SK-N-SH (cell line): ENCODE measurements around the gene MORN5. TPM values are rescaled to one million over a fixed set of nuclear protein-coding genes. Genes with fewer than 3 reads are reported as not detected.

Experiments used
- CTCF ChIA-PET: fragments of 300-600, 350-600 bp; formaldehyde crosslinking; extraction: SDS; loops from one replicate; lab custom pipeline; 2021; lab: Yijun Ruan, JAX
- POLR2A ChIA-PET: fragments of 350-600 bp; sonication (Branson Sonifier 250); formaldehyde crosslinking; extraction: SDS; loops from one replicate; lab custom pipeline; 2020; ENCODE audit warnings: antibody characterized with exemption, inconsistent platforms; lab: Yijun Ruan, JAX
- DNase-seq: peaks from one replicate; pipeline ENCODE4 v3.0.0; 2012
- H2AFZ ChIP-seq: fragments of 200-600 bp; sonication (generic); 2 replicates; pipeline ENCODE4 v1.8.1; 2016; ENCODE audit warnings: antibody characterized with exemption, mild to moderate bottlenecking, low read depth
- H3F3A ChIP-seq: fragments of 200-600 bp; sonication (generic); replicated peaks from 2 replicates; pipeline ENCODE3; 2016; ENCODE audit warnings: antibody characterized with exemption, mild to moderate bottlenecking; ENCODE audit not compliant: insufficient read depth
- H3K27ac ChIP-seq, 2 experiments: fragments of 200-500 bp in 1 of 2; fragments of 200-600 bp in 1 of 2; sonication (Bioruptor generic) in 1 of 2; sonication (generic), shearing (Covaris generic) in 1 of 2; 2 replicates each; pipeline versions ENCODE4 v1.5.1 to v1.6.1; 2014 to 2016; ENCODE audit warnings: low read depth in 2 of 2, inconsistent platforms in 1 of 2, low read length in 1 of 2, mild to moderate bottlenecking in 1 of 2, mixed read lengths in 1 of 2
- H3K27me3 ChIP-seq: fragments of 200-600 bp; sonication (generic), shearing (Covaris generic); 2 replicates; pipeline ENCODE4 v1.6.1; 2016; ENCODE audit warnings: mixed run types; ENCODE audit not compliant: insufficient read depth
- H3K36me3 ChIP-seq, 2 experiments: fragments of 200-500 bp in 1 of 2; fragments of 200-600 bp in 1 of 2; sonication (Bioruptor generic) in 1 of 2; sonication (generic) in 1 of 2; replicated peaks in 1 of 2; 2 replicates each; pipeline versions ENCODE3 to v1.5.1; 2014 to 2016; ENCODE audit warnings: low read length in 1 of 2, mild to moderate bottlenecking in 1 of 2; ENCODE audit not compliant: insufficient read depth in 2 of 2, control insufficient read depth in 1 of 2
- H3K4me1 ChIP-seq, 2 experiments: fragments of 200-500 bp in 1 of 2; fragments of 200-600 bp in 1 of 2; sonication (Bioruptor generic) in 1 of 2; sonication (generic), shearing (Covaris generic) in 1 of 2; 2 replicates each; pipeline versions ENCODE4 v1.5.1 to v1.6.1; 2014 to 2016; ENCODE audit warnings: low read depth in 1 of 2, low read length in 1 of 2, mixed run types in 1 of 2; ENCODE audit not compliant: insufficient read depth in 2 of 2, control insufficient read depth in 1 of 2
- H3K4me2 ChIP-seq: fragments of 200-600 bp; sonication (generic), shearing (Covaris generic); 2 replicates; pipeline ENCODE4 v1.6.1; 2017; ENCODE audit warnings: mixed run types
- H3K4me3 ChIP-seq, 2 experiments: fragments of 200-500 bp in 1 of 2; fragments of 200-600 bp in 1 of 2; sonication (Bioruptor generic) in 1 of 2; sonication (generic), shearing (Covaris generic) in 1 of 2; 2 replicates each; pipeline versions ENCODE4 v1.5.1 to v1.8.1; 2014 to 2016; ENCODE audit warnings: low read depth in 2 of 2, inconsistent platforms in 1 of 2, low read length in 1 of 2, mild to moderate bottlenecking in 1 of 2, mixed read lengths in 1 of 2, moderate library complexity in 1 of 2
- H3K79me2 ChIP-seq: fragments of 200-600 bp; sonication (generic); 2 replicates; pipeline ENCODE4 v1.8.1; 2017; ENCODE audit warnings: mild to moderate bottlenecking; ENCODE audit not compliant: insufficient read depth
- H3K9ac ChIP-seq: fragments of 200-600 bp; sonication (generic); 2 replicates; pipeline ENCODE4 v1.6.1; 2017; ENCODE audit warnings: mixed run types
- H3K9me2 ChIP-seq: fragments of 200-600 bp; sonication (generic); 2 replicates; pipeline ENCODE4 v1.6.1; 2017; ENCODE audit warnings: mixed run types
- H3K9me3 ChIP-seq: fragments of 200-600 bp; sonication (generic); 2 replicates; pipeline ENCODE4 v1.6.1; 2017; ENCODE audit warnings: mixed run types, mild to moderate bottlenecking, moderate library complexity
- H4K20me1 ChIP-seq: fragments of 200-600 bp; sonication (generic); 2 replicates; pipeline ENCODE4 v1.6.1; 2017; ENCODE audit warnings: mild to moderate bottlenecking, mixed run types; ENCODE audit not compliant: insufficient read depth
- CHD2 ChIP-seq: fragments of 150-350 bp; IDR thresholded peaks from 2 replicates; pipeline ENCODE4 v1.6.1; 2018; ENCODE audit warnings: low read length; ENCODE audit not compliant: partially characterized antibody
- JUND ChIP-seq: IDR thresholded peaks from 2 replicates; pipeline ENCODE4 v1.4.0; 2012
- MEF2A ChIP-seq: IDR thresholded peaks from 2 replicates; pipeline ENCODE4 v1.4.0; 2012; ENCODE audit warnings: low read depth, borderline replicate concordance
- MXI1 ChIP-seq: IDR thresholded peaks from 2 replicates; pipeline ENCODE4 v1.6.1; 2012; ENCODE audit warnings: mild to moderate bottlenecking, low read depth, low read length, improper control_type of control experiment
- NFIC ChIP-seq: IDR thresholded peaks from 2 replicates; pipeline ENCODE4 v1.4.0; 2012; ENCODE audit warnings: borderline replicate concordance
- NRF1 ChIP-seq: IDR thresholded peaks from 2 replicates; pipeline ENCODE4 v1.6.1; 2012; ENCODE audit warnings: low read depth, mild to moderate bottlenecking, low read length
- POLR2AphosphoS5 ChIP-seq: IDR thresholded peaks from 2 replicates; pipeline ENCODE4 v1.6.1; 2012; ENCODE audit warnings: low read depth, low read length
- RAD21 ChIP-seq: IDR thresholded peaks from 2 replicates; pipeline ENCODE4 v1.6.1; 2012; ENCODE audit warnings: mild to moderate bottlenecking, low read length
- SMC3 ChIP-seq: IDR thresholded peaks from 2 replicates; pipeline ENCODE4 v1.6.1; 2012; ENCODE audit warnings: low read depth, low read length, improper control_type of control experiment
- TCF12 ChIP-seq: IDR thresholded peaks from 2 replicates; pipeline ENCODE4 v1.4.0; 2012
- ZBTB33 ChIP-seq: IDR thresholded peaks from 2 replicates; pipeline ENCODE4 v1.4.0; 2012; ENCODE audit warnings: low read depth, borderline replicate concordance
- WGBS: methylation state at CpG from one replicate; pipeline ENCODE4 v1.1.6; 2017; ENCODE audit warnings: low lambda C conversion rate; 5-methylcytosine and 5-hydroxymethylcytosine counted together
- polyA plus RNA-seq, 3 experiments: library from polyadenylated mRNA; depleted of rRNA; stranded (reverse); fragments of >200 nt; gene quantifications; 2 replicates each; pipeline ENCODE4 v1.2.3, GENCODE V29; 2012
- TF ChIP-seq, protein P1 (sequence below): IDR thresholded peaks from 2 replicates; pipeline ENCODE4; 2012

Gene MORN5
- polyA plus RNA-seq, 1 of the 3 experiments (the other 2 are of a cell fraction), result not detected

DNA sequence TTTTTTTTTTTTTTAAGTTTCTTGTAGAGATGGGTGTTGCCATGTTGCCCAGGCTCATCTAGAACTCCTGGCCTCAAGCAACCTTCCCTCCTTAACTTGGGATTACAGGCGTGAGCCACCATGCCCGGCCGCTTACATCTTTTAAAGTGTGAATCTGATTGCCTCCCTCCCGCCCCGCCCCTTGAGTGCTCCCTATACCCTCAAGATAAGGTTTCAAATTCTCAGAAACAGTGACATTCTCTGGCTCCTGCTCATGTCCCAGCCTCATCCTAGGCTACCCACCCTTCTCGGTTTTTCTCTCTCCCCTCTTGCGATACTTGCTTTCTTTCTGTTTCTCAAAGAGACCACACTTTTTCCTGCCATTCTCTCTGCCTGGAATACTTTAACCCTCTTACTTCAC lies 12.4 kb downstream of the MORN5 start:
- TF ChIP-seq ZBTB33, result no peak
- no peak for TF ChIP-seq POLR2AphosphoS5
- TF ChIP-seq MEF2A, result no peak
- no peak for TF ChIP-seq JUND
- TF ChIP-seq, protein P1, sequence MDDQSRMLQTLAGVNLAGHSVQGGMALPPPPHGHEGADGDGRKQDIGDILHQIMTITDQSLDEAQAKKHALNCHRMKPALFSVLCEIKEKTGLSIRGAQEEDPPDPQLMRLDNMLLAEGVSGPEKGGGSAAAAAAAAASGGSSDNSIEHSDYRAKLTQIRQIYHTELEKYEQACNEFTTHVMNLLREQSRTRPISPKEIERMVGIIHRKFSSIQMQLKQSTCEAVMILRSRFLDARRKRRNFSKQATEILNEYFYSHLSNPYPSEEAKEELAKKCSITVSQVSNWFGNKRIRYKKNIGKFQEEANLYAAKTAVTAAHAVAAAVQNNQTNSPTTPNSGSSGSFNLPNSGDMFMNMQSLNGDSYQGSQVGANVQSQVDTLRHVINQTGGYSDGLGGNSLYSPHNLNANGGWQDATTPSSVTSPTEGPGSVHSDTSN, result no peak
- TF ChIP-seq NFIC, result no peak
- TF ChIP-seq MXI1, result no peak
- TF ChIP-seq CHD2, result no peak
- TF ChIP-seq NRF1, result no peak
- no peak for TF ChIP-seq RAD21
- no peaks in the 10 kb centered on the region for H3F3A ChIP-seq

DNA sequence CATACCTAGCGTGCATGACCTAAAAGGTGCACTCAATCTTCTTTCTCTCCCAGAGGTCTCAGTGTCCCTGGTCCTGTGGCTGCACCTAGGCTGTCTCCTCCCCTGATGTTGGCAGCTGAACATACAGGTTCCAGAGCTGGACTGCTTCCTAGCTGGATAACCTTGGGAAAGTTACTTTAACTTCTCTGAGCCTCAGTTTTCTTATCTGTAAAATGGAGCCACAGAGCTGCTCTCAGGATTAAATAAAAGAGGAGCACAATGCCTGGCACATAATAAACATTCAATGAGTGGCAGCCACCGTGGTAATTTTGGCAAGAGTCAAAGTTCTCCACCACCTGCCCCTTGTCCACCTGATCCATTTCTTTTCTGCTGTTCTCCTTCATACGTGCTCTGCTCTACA lies 14.0 kb downstream of the MORN5 start:
- no peak overlapping the region for H3K4me2 ChIP-seq
- TF ChIP-seq ZBTB33, result no peak
- TF ChIP-seq SMC3, result no peak
- TF ChIP-seq TCF12, result no peak
- TF ChIP-seq CHD2, result no peak
- TF ChIP-seq JUND, result no peak
- no peak for TF ChIP-seq MEF2A
- no peaks in the 10 kb centered on the region for H3K36me3 ChIP-seq
- CTCF ChIA-PET, result interaction anchor here (1.4 kb wide), 1 partner anchor 39 kb away, joined by 3 read pairs; no protein-coding TSS in a partner anchor
- no peaks in the 10 kb centered on the region for H3K4me1 ChIP-seq
- H3K9ac ChIP-seq, result no peak overlapping the region
- H4K20me1 ChIP-seq, result no peaks in the 10 kb centered on the region
- DNase-seq, result no peak
- no peaks in the 10 kb centered on the region for H3K9me2 ChIP-seq
- H3K27ac ChIP-seq, result no peak overlapping the region
- POLR2A ChIA-PET, result no interaction called here
- H2AFZ ChIP-seq, result no peak overlapping the region
- peaks cover 36% of the 10 kb centered on the region; the same call in 1 of the 2 replicates for H3K27me3 ChIP-seq
- no peak overlapping the region for H3K4me3 ChIP-seq
- H3K79me2 ChIP-seq, result no peaks in the 10 kb centered on the region
- no peaks in the 10 kb centered on the region for H3F3A ChIP-seq
- no peaks in the 10 kb centered on the region for H3K9me3 ChIP-seq
- 31% methylated on average over 3 of the region's 3 CpGs for whole genome bisulfite sequencing

More for the DNA sequence above, 12.4 kb downstream of the MORN5 start:
- 78% methylated on average over 7 of the region's 7 CpGs for WGBS
- POLR2A ChIA-PET, result no interaction called here
- Histone ChIP-seq H3K4me3 (no peak overlapping the region), H4K20me1 (no peaks in the 10 kb centered on the region), H3K4me2 (no peak overlapping the region), H2AFZ (no peak overlapping the region), H3K9me2 (no peaks in the 10 kb centered on the region), H3K27me3 (peaks cover 36% of the 10 kb centered on the region; the same call in 1 of the 2 replicates), H3K79me2 (no peaks in the 10 kb centered on the region), H3K36me3 (no peaks in the 10 kb centered on the region), H3K9me3 (no peaks in the 10 kb centered on the region), H3K9ac (no peak overlapping the region), H3K27ac (no peak overlapping the region), H3K4me1 (no peaks in the 10 kb centered on the region)
- CTCF ChIA-PET, result interaction anchor here (2.5 kb wide), 1 partner anchor 13 kb away, joined by 13 read pairs; the partner anchor contains the start of genes MORN5 and NDUFA8
- DNase-seq, result no peak
